ENCODE measurements around the gene DOCK4.

- TF ChIP-seq CTCF (IDR thresholded peaks at IDR 0.05) (no peak), JUN (CRISPR knock-in tag; IDR thresholded peaks at IDR 0.05) (no peak), E2F1 (CRISPR knock-in tag; IDR thresholded peaks at IDR 0.05) (no peak)
Measured at GRCh38 chr7:111863269-111863668, 342.9 kb downstream of the DOCK4 start.
